HG03378 (cell line): ENCODE data around the gene CFAP74.

Experiments
- ATAC-seq: cut with Tn5 transposase; IDR thresholded peaks from one replicate; pipeline ENCODE4 v1.9.1; 2021; ENCODE audit warnings: mild to moderate bottlenecking, moderate library complexity; ENCODE audit not compliant: unreplicated experiment

CFAP74 gene

GRCh38 chr1:1901641-1902294 lies 101.8 kb downstream of the CFAP74 start:
- ATAC-seq = no peak

- no peak for ATAC-seq
Observed at GRCh38 chr1:1900883-1901640, 102.5 kb downstream of the CFAP74 start.

GRCh38 chr1:1899967-1900327 lies 103.6 kb downstream of the CFAP74 start:
- no peak for ATAC-seq

- no peak for ATAC-seq
Observed at GRCh38 chr1:1899266-1899966, 104.2 kb downstream of the CFAP74 start.

GRCh38 chr1:1898246-1898933 lies 105.2 kb downstream of the CFAP74 start:
- no peak for ATAC-seq

GRCh38 chr1:1895456-1896336 lies 107.9 kb downstream of the CFAP74 start:
- no peak for ATAC-seq

GRCh38 chr1:1895060-1895418 lies 108.5 kb downstream of the CFAP74 start:
- ATAC-seq = no peak

GRCh38 chr1:1894354-1895059 lies 109.1 kb downstream of the CFAP74 start:
- no peak for ATAC-seq

GRCh38 chr1:1893997-1894353 lies 109.6 kb downstream of the CFAP74 start:
- ATAC-seq = no peak

GRCh38 chr1:1893291-1893985 lies 110.1 kb downstream of the CFAP74 start:
- no peak for ATAC-seq

GRCh38 chr1:1892763-1893120 lies 110.8 kb downstream of the CFAP74 start:
- no peak for ATAC-seq

- ATAC-seq = no peak
Observed at GRCh38 chr1:1892079-1892762, 111.4 kb downstream of the CFAP74 start.

GRCh38 chr1:1891349-1892078 lies 112.1 kb downstream of the CFAP74 start:
- no peak for ATAC-seq

- no peak for ATAC-seq
Observed at GRCh38 chr1:1890506-1891348, 112.9 kb downstream of the CFAP74 start, which contains the start of gene GNB1. GNB1 (minus strand) TSS chr1:1891087; CDS start chr1:1825453, 65,634 bp downstream.

GRCh38 chr1:1889847-1890505 lies 113.6 kb downstream of the CFAP74 start:
- ATAC-seq = no peak

GRCh38 chr1:1889090-1889750 lies 114.4 kb downstream of the CFAP74 start:
- ATAC-seq = no peak
